T47D (cell line): ENCODE results near the gene OR9Q1.

Source experiments
- DNase-seq, 2 experiments: peaks; one replicate each; pipeline versions ENCODE4 v3.0.0 to v3.0.0-alpha.2; 2011 to 2012; ENCODE audit warnings: low read depth in 1 of 2, low spot score in 1 of 2
- JUND ChIP-seq: IDR thresholded peaks from 2 replicates; pipeline ENCODE4 v1.6.1; 2012; ENCODE audit warnings: low read depth
- in situ Hi-C: cut with HindIII; loops from 2 replicates; pipeline ENCODE4 v1.10.0; 2016; ENCODE audit warnings: low sequenced_read_pairs, low pct_unique_long_range_greater_than_20kb

Gene OR9Q1

GRCh38 chr11:58000699-58001098, 23.0 kb upstream of the OR9Q1 start:
- TF ChIP-seq JUND, result no peak
- in situ Hi-C loops, result no loop called here
- no peak for DNase-seq

GRCh38 chr11:58003036-58003435, 20.6 kb upstream of the OR9Q1 start:
- TF ChIP-seq JUND, result no peak
- in situ Hi-C loops, result no loop called here
- DNase-seq, result no peak

DNA sequence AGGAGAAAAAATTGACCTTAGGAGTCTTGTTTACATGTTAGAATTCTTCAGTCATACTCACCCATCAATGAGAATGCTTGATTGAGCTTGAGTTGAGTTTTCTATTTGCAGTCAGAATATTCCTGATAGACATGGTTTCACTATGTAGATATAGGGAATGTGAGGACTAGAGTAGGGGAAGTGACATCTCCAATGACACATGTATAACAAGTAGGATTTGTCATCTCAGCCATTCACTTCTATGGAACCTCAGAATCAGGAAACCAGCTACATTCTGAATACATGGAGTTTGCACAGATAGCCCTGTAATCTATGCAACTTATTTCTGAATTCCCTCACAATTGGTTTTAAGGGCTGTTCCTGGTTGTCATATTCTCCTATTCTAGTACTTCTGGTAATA, 20.1 kb upstream of the OR9Q1 start:
- no peak for TF ChIP-seq JUND
- no peak for DNase-seq
- in situ Hi-C loops, result no loop called here

DNA sequence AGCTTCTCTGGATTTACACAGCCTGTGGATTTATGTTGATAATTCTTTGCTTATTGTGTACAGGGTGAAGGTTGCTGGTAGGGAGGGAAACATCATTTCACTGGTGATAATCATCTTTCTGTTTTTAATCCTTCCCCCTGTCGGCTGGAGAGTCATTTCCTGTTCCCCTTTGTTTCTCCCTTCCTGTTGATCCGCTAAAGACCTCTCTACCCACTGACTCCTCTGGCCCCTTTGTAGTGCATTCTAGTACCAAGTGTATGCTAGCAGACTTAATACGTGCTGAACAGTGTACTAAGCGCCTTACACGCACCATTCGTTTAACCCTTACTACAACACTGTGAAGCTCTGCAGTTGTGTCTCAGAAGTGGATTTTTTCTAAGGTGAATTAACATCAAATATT, 19.0 kb upstream of the OR9Q1 start:
- TF ChIP-seq JUND, result no peak
- in situ Hi-C loops, result no loop called here
- no peak for DNase-seq

DNA sequence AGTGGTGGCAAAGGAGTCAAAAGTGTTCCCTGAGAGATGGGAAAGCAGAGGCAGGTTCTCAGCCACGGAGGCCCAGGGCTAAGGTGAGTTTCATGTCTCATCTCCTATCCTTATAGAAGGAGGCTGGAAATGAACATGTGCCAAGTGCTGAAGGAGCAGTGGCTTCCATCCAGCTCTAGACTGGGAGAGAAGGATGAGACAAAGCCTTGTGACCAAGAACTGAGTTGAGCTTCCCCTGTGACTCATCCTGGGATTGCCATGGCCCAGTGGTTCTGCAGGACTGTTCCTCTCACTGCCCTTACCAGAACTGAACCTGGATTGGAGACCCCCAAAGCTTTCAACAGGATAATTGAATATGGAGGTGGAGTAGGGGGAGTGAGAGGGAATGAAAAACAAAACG, 16.7 kb upstream of the OR9Q1 start:
- in situ Hi-C loops, result no loop called here
- no peak for TF ChIP-seq JUND
- DNase-seq, result peak in 1 of 2 experiments; percentile 13

- TF ChIP-seq JUND, result no peak
- no peak for DNase-seq
- in situ Hi-C loops, result no loop called here
Measured at GRCh38 chr11:58011771-58012170, 11.9 kb upstream of the OR9Q1 start.

DNA sequence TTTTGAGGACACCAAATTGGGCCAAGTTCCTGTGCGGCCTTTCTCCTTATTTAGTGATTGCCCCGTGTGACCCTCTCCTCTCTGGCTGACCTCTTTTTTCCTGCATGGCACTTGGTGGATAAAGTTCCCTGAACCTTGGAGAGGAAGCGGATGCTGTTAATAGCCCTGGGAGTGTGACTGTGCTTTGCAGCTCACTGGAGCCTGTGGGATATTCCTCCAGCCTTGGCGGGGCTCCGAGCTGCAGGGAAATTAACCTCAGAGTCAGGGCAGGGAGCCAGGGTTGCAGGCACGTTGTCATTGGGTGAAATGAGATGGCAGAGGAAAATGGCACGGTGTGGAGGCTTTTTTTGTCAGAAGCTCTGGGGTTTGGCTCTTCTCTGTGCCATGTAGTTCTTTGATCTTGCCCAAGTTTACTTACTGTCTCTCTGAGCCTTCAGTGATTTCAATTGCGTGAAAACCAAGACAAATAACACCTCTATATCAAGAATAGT, 965 bp downstream of the OR9Q1 start:
- TF ChIP-seq JUND, result no peak
- in situ Hi-C loops, result no loop called here
- DNase-seq, result no peak

DNA sequence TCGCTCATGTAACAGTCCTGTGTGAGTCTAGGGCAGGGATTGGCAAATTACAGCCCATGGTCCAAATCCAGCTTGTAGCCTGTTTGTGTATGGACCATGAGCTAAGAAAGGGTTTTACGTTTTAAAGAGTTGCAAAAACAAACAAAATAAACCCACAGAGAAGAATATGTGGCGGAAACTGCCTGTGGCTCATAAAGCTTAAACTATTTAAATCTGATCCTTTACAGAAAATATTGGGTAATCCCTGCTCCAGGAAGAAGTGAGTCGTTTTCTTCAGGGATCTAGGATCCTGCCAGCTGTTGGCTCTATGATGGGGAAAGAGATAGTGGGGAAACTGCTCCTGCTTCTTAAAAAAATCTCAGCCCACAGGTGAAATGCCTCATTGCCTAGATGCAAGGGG, 3.7 kb downstream of the OR9Q1 start:
- peak in 1 of 2 experiments; percentile 13 for DNase-seq
- in situ Hi-C loops, result no loop called here
- no peak for TF ChIP-seq JUND

DNA sequence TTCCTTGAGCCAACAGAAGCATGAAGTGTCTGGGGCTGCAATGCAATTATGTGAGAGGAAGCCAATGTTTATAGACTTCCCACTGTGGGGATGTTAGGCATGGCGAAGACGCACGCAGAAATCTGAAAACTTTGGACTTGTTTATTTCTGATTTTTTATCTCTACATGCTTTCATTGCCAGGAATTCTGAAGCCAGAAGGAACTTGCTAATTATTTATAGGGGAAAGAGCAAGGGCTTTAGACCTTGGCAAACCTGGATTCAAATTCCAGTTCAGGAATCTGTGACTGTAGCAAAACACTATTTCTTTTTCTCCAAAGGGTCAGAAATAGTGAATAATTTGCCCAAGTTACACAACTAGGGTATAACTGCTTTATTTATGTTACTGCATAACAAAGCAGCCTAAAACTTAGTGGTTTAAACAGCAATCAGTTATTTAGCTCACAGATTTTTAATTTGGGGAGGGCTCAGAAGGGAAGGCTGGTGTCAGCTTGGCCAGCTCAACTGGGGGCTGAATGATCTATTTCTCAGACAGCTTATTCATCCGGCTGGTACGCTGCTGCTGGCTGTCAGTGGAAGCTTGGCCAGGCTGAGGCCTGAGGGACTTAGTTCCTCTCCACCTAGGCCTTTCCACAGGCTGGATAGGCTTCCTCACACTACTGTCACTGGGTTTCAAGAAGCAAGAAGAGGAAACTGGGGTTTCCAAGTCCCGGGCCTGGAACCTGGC, 5.2 kb downstream of the OR9Q1 start:
- TF ChIP-seq JUND, result no peak

GRCh38 chr11:58030653-58031052, 7.0 kb downstream of the OR9Q1 start, which contains the start of gene OR6Q1:
TSS of gene OR6Q1 (plus strand) at chr11:58030953. CDS start at chr11:58030953, 0 bp downstream.
- in situ Hi-C loops, result no loop called here
- TF ChIP-seq JUND, result no peak
- DNase-seq, result no peak

More for the DNA sequence above, 5.2 kb downstream of the OR9Q1 start:
- DNase-seq, result no peak
- in situ Hi-C loops, result no loop called here

GRCh38 chr11:58034471-58034870, 10.8 kb downstream of the OR9Q1 start:
- in situ Hi-C loops, result no loop called here
- no peak for DNase-seq
- no peak for TF ChIP-seq JUND

- no peak for DNase-seq
- in situ Hi-C loops, result no loop called here
- no peak; the same call in 1 of the 2 replicates for TF ChIP-seq JUND
Measured at GRCh38 chr11:58039589-58039988, 15.9 kb downstream of the OR9Q1 start.

DNA sequence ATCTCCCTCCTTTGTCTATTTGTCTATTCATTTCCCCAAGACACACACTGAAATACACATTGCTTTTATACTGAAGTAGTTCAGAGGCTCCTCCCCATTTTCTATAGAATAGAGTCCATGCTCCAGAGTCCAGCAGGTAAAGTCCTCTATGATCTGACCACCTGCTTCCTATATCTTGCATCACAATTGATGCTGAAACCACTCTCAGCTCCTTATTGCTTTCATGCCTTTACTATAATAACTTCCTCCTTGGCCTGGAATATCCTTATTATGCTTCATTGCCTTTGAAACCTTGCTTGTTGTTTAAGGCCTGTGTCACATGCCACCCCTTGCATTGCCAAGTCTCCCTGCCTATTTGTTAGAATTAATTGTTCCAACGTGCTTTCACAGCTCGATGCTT, 19.7 kb downstream of the OR9Q1 start:
- no peak for TF ChIP-seq JUND
- DNase-seq, result no peak
- in situ Hi-C loops, result no loop called here

- TF ChIP-seq JUND, result no peak
- in situ Hi-C loops, result no loop called here
- no peak for DNase-seq
Measured at GRCh38 chr11:58046231-58046630, 22.6 kb downstream of the OR9Q1 start.
